ENCODE measurements around the gene GP9.
"Not testable (repeated sequence)": the region's sequence is repeated elsewhere in the genome, so short reads cannot be mapped to it uniquely, and the experiment has no call there.

GP9 gene

GRCh38 chr3:129081503-129081902, 20.9 kb downstream of the GP9 start:
- DNase-seq = no peak

DNA sequence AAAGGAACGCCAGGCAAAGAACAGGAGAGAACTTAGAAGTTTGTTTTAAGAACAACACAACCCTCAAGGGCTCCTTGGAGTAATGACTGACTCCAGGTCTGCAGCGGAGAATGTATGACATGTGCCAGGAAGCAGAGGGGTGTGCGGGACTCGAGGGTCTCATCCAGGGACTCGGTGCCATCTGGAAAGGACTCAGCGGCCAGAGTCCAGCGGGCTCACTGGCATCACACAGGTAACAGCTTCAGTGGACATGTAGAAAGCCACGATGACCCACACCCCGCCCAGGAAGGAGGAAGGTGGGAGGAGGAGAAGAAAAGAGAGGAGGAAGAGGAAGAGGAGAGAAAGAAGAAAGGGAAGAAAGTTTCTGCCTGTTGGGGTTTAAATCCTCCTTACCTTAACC, 21.4 kb downstream of the GP9 start:
- DNase-seq = no peak

DNA sequence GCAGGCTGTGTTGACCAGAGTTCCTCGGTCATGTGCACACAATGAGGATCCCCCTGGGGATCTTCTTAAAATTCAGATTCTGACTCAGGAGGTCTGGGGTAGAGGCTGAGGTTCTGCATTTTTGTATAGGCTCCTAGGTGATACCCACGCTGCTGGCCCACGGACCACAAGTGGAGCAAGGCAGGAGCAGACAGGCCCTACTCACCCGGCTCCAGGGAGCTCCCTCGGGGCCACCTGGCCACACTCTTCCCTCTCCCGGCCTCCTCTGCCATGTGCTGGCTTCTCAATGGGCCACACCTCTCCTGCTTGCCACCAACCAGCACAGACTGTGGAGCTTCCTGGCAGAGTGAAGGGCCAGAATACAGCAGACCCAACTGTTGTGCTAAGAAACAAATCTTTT, 23.9 kb downstream of the GP9 start:
- no peak for DNase-seq

- no peak for DNase-seq
These were observed 24.7 kb downstream of the GP9 start for GRCh38 chr3:129085165-129085715.

DNA sequence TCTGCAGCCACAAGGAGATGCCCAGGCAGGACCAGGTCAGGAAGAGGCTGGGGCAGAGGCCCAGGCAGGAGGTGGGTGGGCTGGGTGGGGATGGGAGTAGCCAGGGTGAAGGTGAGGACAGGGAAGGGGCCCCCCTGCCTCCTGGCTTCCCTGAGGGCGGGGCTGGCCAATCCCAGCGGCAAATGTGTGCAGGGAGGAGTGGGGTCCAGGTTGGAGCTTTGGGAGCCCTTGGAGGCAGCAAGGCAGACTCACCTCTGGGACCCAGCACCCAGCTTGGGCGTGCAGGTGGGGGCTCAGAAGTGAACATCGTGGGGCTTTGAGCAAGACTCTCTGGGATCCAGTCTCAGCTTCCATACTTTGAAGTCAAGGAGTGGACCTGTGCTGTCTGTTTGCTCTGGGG, 25.2 kb downstream of the GP9 start:
- no peak for DNase-seq

DNA sequence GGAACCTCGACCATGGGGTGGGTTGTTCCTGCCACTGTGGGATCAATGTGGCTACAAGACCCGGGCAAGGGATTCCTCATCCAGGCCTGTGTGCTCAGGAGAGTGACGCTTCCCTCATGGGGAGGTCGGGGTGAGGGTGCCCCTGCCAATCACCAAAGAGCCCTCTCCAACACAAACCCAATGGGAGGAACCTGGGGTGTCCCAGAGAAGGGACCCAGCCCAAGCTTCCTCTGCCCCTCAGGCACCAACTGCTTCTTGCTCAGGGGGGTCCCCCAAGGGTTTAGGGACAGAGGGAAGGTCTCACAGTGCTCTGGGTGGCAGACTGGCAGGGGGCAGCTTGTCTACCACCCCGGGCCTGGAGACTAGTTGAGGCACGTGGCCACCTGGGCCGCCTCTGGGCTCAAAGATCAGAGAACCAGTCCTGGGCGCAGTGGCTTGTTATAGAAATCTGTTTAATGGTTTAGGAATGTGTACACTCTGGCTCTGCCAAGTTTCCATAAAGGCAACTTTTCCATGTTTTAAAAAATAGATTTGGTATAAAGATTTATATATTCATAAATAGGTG, 26.6 kb downstream of the GP9 start:
- no peak for DNase-seq

DNA sequence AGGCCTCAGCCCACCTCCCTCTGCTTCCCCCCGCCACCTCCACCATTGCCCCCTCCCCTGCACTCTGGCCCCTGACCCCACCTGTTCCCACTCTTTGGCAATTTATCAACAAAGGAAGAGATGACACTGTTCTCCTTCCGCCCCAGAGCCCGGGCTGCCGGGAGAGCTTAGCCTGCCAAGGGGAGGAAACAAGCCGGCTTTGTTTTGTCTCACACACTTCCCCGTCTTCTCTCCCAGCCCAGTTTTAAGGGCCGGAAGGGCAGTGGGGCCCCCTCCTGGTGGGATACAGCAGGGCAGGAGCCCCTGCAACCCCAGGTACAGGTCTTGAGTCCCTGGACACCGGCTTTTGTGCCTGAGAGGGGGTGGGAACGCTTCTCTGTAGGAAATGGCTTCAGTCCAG, 27.3 kb downstream of the GP9 start:
- not testable (repeated sequence) for DNase-seq

DNA sequence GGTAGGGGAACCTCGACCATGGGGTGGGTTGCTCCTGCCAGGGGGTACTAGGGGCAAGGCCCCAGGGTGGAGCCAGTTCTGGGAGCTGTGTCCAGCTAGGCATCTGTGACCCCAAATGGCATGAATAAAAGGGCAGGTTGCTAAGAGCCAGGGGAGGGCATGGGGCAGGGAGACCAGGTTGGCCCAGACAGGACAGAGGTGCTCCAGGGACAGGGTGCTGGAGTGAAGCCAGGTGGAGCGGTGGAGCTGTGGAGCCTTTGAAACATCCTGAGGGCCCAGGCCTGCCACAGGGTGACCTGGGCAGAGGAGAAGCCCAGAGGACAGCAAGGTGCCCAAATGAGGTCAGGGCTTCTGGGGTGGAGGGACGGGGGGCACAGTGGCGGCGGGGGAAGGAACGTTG, 27.7 kb downstream of the GP9 start:
- not testable (repeated sequence) for DNase-seq

- no peak for DNase-seq
These were observed 34.7 kb downstream of the GP9 start for GRCh38 chr3:129095285-129095684.

- DNase-seq = no peak
These were observed 39.7 kb downstream of the GP9 start for GRCh38 chr3:129100274-129100673.

DNA sequence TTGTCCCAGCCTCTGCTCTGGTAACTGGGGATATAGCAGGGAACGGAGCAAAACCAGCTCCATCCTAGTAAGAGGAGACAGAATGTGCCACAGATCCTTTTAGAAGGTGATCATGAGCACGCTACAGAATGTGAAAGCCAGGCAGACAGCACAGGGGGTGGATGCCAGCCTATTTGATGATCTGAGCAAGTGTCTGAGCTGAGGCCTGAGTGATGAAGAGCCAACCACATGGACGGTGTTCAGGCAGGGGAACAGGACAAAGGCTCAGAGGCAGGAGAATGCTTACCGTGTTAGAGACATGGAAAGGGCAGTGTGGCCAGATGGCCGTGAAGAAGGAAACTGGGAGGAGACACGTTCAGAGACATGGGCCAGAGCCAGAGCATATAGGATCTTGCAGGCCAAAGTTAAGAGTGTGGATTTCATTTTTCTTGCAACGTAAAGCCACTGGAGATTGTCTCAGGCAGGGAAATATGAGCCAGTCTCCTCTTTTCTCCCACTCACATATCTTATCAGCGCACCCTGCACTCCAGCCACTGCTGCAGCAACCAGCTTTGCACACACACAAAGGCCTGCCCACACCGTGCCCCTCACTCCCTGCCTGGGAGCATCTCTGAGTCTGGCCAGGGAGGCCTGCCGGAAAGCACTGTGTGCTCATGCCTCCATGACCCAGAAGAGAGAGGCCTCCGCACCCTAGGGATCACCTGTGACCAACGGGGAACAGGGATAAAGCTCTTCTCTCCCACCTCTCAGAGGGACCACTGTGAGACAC, 41.0 kb downstream of the GP9 start:
- DNase-seq = no peak

- no peak for DNase-seq
These were observed 42.7 kb downstream of the GP9 start for GRCh38 chr3:129103296-129103695.

- no peak for DNase-seq
These were observed 43.5 kb downstream of the GP9 start for GRCh38 chr3:129104051-129104450.

GRCh38 chr3:129104498-129105079, 44.0 kb downstream of the GP9 start:
- no peak for DNase-seq

DNA sequence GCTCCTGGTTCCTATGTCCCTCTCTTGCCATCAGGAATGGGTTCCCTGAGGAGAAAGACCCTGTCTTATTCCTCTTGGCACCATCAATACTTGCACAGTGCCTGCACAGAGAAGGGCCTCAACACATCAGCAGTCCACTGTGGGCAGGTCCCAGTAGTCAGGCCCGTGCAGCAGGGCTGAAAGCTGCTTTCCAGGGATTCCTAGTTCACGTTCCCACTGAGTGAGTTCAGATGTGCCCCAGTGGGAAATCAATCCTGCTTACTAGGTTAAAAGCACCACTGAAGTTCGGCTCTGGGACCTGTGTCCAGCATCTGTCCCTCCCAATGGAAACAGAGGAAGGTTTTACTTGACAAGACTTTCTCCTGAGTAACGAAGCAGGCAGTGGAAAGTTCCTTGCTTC, 45.3 kb downstream of the GP9 start:
- no peak for DNase-seq

DNA sequence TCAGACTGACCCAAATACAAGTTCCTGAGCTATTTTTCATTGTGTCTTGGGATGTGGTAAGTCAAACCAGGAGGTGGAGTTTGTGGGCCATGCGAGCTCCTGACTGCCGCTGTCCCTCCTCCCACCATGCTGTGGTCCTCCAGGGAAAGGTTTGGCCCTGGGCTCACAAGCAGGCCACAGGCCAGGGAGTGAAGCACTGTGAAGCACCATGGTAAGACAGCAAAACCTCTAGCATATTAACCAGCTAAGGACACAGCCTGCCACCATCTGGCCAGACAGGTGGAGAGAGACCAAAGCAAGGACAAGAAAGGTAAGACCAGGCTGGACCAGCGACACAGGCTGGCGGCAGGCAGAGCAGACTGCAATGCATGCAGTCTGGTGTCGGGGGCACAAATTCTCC, 45.7 kb downstream of the GP9 start:
- no peak for DNase-seq

GRCh38 chr3:129106866-129107565, 46.4 kb downstream of the GP9 start:
- DNase-seq = peak; percentile 3

GRCh38 chr3:129107793-129108192, 47.2 kb downstream of the GP9 start:
- DNase-seq = no peak

- not testable (repeated sequence) for DNase-seq
These were observed 50.6 kb downstream of the GP9 start for GRCh38 chr3:129111076-129111780.

Measured in NCI-H2171 (cell line).